PC-3 (cell line): ENCODE data around the gene MRPL20. TPM values are rescaled to one million over a fixed set of nuclear protein-coding genes. Genes with fewer than 3 reads are reported as not detected.
"Not testable (repeated sequence)": the region's sequence is repeated elsewhere in the genome, so short reads cannot be mapped to it uniquely, and the experiment has no call there.

Source experiments
- ATAC-seq: fragments of 200-7000 bp; cut with Tn5 transposase; 2 replicates; pipeline ENCODE4 v1.9.1; 2020; ENCODE audit warnings: mild to moderate bottlenecking, moderate library complexity
- BruUV-seq: library from RNA; stranded (reverse); fragments of 400-500 nt; replicated peaks from 2 replicates; lab custom pipeline; 2021; lab: Mats Ljungman, UMichigan
- CTCF ChIA-PET: fragments of 300-600 bp; sonication (Branson Sonifier 250); formaldehyde crosslinking; loops from one replicate; lab custom pipeline; 2022; ENCODE audit warnings: antibody characterized with exemption; lab: Charles Lee
- POLR2A ChIA-PET: fragments of 300-600 bp; sonication (Branson Sonifier 250); formaldehyde crosslinking; loops from one replicate; lab custom pipeline; 2022; ENCODE audit warnings: antibody characterized with exemption; ENCODE audit not compliant: unreplicated experiment; lab: Charles Lee
- DNase-seq: peaks from one replicate; pipeline ENCODE4 v3.0.0-alpha.2; 2015
- H2AFZ ChIP-seq: fragments of 300-600 bp; sonication (generic); 2 replicates; pipeline ENCODE4 v1.6.0; 2016; ENCODE audit warnings: antibody characterized with exemption, low read length
- H3F3A ChIP-seq: fragments of 300-600 bp; sonication (generic); one replicate; pipeline ENCODE4 v1.6.0; 2017; ENCODE audit warnings: antibody characterized with exemption, low read length, control low read depth, mild to moderate bottlenecking; ENCODE audit not compliant: unreplicated experiment
- H3K27ac ChIP-seq: fragments of 300-600 bp; sonication (generic); 2 replicates; pipeline ENCODE4 v1.5.1; 2016; ENCODE audit warnings: mild to moderate bottlenecking, low read length
- H3K27me3 ChIP-seq: fragments of 300-600 bp; sonication (generic); 2 replicates; pipeline ENCODE4 v1.6.1; 2016; ENCODE audit warnings: low read length, mixed read lengths
- H3K36me3 ChIP-seq: fragments of 300-600 bp; sonication (generic); 2 replicates; pipeline ENCODE4 v1.6.1; 2016; ENCODE audit warnings: low read depth, mixed run types, low read length, mixed read lengths
- H3K4me1 ChIP-seq: fragments of 300-600 bp; sonication (generic); 2 replicates; pipeline ENCODE4 v1.5.1; 2016; ENCODE audit warnings: low read length; ENCODE audit not compliant: insufficient read depth
- H3K4me2 ChIP-seq: fragments of 300-600 bp; sonication (generic); 2 replicates; pipeline ENCODE4 v1.6.0; 2016; ENCODE audit warnings: low read length
- H3K4me3 ChIP-seq: fragments of 300-600 bp; sonication (generic); 2 replicates; pipeline ENCODE4 v1.5.1; 2016; ENCODE audit warnings: mild to moderate bottlenecking, low read length, mixed read lengths
- H3K79me2 ChIP-seq: fragments of 300-600 bp; sonication (generic); 2 replicates; pipeline ENCODE4 v1.6.1; 2017; ENCODE audit warnings: low read length, mixed read lengths
- H3K9ac ChIP-seq: fragments of 300-600 bp; sonication (generic); 2 replicates; pipeline ENCODE4 v1.6.0; 2016; ENCODE audit warnings: mild to moderate bottlenecking, low read length
- H3K9me2 ChIP-seq: fragments of 300-600 bp; sonication (generic); replicated peaks from 2 replicates; pipeline ENCODE4 v1.6.1; 2016; ENCODE audit warnings: mixed run types, low read length, mixed read lengths
- H3K9me3 ChIP-seq: fragments of 300-600 bp; sonication (generic); 2 replicates; pipeline ENCODE4 v1.6.1; 2016; ENCODE audit warnings: low read length, mixed read lengths
- H4K20me1 ChIP-seq: fragments of 300-600 bp; sonication (generic); 2 replicates; pipeline ENCODE4 v1.6.1; 2016; ENCODE audit warnings: low read length, mixed read lengths
- EZH2 ChIP-seq: fragments of 300-600 bp; sonication (generic); IDR thresholded peaks from one replicate; pipeline ENCODE4 v1.6.1; 2017; ENCODE audit warnings: antibody characterized with exemption, mild to moderate bottlenecking, low read length; ENCODE audit not compliant: unreplicated experiment
- EZH2phosphoT487 ChIP-seq: fragments of 300-600 bp; sonication (generic); IDR thresholded peaks from 2 replicates; pipeline ENCODE4 v1.6.1; 2018; ENCODE audit warnings: mild to moderate bottlenecking, antibody characterized with exemption, low read length, borderline replicate concordance
- intact Hi-C: fragments of 100-400 bp; cut with micrococcal nuclease; formaldehyde crosslinking; loops from 2 replicates; pipeline ENCODE4 v1.9.0; 2023
- total RNA-seq: library from RNA; depleted of rRNA; stranded (reverse); fragments of >200 nt; gene quantifications from 2 replicates; pipeline ENCODE4 v1.2.3, GENCODE V29; 2014
- TF ChIP-seq, protein P1 (sequence below): fragments of 300-600 bp; sonication (generic); conservative IDR thresholded peaks from 2 replicates; pipeline ENCODE4 v1.5.1; 2017; ENCODE audit warnings: antibody characterized with exemption, low read depth, mild to moderate bottlenecking, low read length

MRPL20 gene
- total RNA-seq, 1 experiment from 2014 or later: 506 TPM

GRCh38 chr1:1455366-1455884 is 48.3 kb upstream of the MRPL20 start:
- no peaks in the 10 kb centered on the region for H3F3A ChIP-seq
- BruUV-seq: no TSS peak
- no peak overlapping the region for H3K27ac ChIP-seq
- ATAC-seq (no peak), DNase-seq (no peak)
- H3K79me2 ChIP-seq: no peaks in the 10 kb centered on the region
- no peaks in the 10 kb centered on the region for H3K27me3 ChIP-seq
- no peak overlapping the region for H3K4me3 ChIP-seq
- no peaks in the 10 kb centered on the region for H3K36me3 ChIP-seq
- no peak overlapping the region for H2AFZ ChIP-seq
- no peaks in the 10 kb centered on the region for H4K20me1 ChIP-seq
- TF ChIP-seq EZH2: no peak
- TF ChIP-seq, protein P1, sequence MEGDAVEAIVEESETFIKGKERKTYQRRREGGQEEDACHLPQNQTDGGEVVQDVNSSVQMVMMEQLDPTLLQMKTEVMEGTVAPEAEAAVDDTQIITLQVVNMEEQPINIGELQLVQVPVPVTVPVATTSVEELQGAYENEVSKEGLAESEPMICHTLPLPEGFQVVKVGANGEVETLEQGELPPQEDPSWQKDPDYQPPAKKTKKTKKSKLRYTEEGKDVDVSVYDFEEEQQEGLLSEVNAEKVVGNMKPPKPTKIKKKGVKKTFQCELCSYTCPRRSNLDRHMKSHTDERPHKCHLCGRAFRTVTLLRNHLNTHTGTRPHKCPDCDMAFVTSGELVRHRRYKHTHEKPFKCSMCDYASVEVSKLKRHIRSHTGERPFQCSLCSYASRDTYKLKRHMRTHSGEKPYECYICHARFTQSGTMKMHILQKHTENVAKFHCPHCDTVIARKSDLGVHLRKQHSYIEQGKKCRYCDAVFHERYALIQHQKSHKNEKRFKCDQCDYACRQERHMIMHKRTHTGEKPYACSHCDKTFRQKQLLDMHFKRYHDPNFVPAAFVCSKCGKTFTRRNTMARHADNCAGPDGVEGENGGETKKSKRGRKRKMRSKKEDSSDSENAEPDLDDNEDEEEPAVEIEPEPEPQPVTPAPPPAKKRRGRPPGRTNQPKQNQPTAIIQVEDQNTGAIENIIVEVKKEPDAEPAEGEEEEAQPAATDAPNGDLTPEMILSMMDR: no peak
- no peak for TF ChIP-seq EZH2phosphoT487
- H3K4me2 ChIP-seq: no peak overlapping the region
- H3K9me2 ChIP-seq: no peaks in the 10 kb centered on the region
- ChIA-PET CTCF (no interaction called here), POLR2A (no interaction called here)
- no peak overlapping the region for H3K9ac ChIP-seq
- H3K4me1 ChIP-seq: no peaks in the 10 kb centered on the region
- H3K9me3 ChIP-seq: no peaks in the 10 kb centered on the region
- intact Hi-C loops: no loop called here

DNA sequence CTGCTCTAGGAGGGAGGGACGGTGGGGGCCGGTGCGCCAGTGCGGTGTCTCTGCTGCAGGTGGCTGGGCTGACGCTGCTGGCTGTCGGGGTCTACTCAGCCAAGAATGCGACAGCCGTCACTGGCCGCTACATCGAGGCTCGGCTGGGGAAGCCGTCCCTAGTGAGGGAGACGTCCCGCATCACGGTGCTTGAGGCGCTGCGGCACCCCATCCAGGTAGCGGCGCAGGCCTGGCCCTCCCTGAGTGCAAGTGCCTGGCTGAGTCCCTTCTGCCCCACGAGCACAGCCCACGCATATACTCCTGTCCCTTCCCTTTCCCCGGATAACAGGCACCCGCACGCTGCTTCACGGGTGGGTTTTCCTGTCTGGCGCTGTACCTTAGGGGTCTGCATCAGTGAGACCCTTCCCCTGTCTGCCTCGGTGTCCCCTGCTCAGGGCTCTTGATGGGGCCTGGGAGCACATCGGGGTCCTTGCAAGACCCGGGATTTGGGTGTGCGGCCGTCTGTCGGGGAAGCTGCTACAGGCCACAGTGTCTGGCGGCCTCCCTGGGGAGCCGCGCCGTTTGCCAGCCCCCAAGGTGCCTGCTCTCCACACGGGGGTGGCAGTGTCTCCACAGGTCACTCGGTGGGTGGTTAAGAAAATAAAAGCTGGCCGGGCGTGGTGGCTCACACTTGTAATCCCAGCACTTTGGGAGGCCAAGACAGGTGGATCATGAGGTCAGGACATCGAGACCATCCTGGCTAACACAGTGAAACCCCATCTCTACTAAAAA is 47.4 kb upstream of the MRPL20 start:
- H3K4me3 ChIP-seq, H3K9me3 ChIP-seq, H3K36me3 ChIP-seq, CTCF ChIA-PET, H3K9ac ChIP-seq, BruUV-seq, POLR2A ChIA-PET, ATAC-seq, H3K4me2 ChIP-seq, H3K4me1 ChIP-seq, H3F3A ChIP-seq, intact Hi-C loops, H2AFZ ChIP-seq, H3K27ac ChIP-seq, H3K27me3 ChIP-seq, H3K9me2 ChIP-seq, DNase-seq, H4K20me1 ChIP-seq, H3K79me2 ChIP-seq: not testable (repeated sequence)

DNA sequence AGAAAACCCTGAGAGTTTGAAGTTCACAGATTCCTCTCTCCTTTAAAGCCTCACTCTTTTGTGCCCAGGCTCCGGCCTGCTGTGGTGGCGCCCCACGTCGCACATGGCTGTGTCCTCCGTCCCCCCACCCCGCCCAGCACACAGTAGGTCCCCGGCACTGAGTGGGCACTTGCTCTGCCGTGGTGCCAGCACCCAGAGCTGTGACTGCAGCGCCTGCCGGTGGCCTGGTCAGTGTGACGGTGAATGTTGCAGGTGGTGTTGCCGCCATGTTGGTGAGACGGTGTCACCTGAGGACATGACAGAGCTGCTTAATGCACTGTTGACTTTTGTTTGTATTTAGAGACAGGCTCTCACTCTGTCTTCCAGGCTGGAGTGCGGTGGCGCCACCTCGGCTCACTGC is 45.8 kb upstream of the MRPL20 start:
- Histone ChIP-seq H3F3A (no peaks in the 10 kb centered on the region), H3K9ac (no peak overlapping the region), H3K79me2 (no peaks in the 10 kb centered on the region), H2AFZ (no peak overlapping the region), H3K36me3 (no peaks in the 10 kb centered on the region), H3K9me3 (no peaks in the 10 kb centered on the region), H3K4me1 (no peaks in the 10 kb centered on the region), H3K4me3 (no peak overlapping the region), H4K20me1 (no peaks in the 10 kb centered on the region), H3K27ac (no peak overlapping the region), H3K9me2 (no peaks in the 10 kb centered on the region), H3K4me2 (no peak overlapping the region), H3K27me3 (no peaks in the 10 kb centered on the region)
- no TSS peak for BruUV-seq
- ChIA-PET POLR2A (no interaction called here), CTCF (interaction anchor here (0.6 kb wide), 1 partner anchor 27 kb away, joined by 3 read pairs; no protein-coding TSS in a partner anchor)
- ATAC-seq: no peak
- intact Hi-C loops: no loop called here
- DNase-seq: no peak
- no peak for TF ChIP-seq EZH2phosphoT487
- TF ChIP-seq, protein P1: no peak
- TF ChIP-seq EZH2: no peak

DNA sequence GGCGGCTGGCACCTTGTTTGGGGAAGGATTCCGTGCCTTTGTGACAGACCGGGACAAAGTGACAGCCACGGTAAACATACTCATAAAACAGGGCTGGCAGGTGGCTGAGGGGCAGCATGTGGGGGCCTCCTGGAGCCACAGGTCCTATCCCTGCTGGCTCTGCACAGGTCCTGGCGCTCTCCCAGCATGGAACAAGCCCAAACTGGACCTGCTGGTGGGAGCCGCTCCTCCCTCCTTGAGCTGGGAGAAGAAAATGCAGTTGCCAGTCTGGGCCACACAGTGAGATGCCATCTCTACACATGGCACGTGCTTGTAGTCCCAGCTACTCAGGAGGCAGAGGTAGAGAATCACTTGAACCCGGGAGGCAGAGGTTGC is 45.3 kb upstream of the MRPL20 start:
- H3K9me3 ChIP-seq, H3K36me3 ChIP-seq, H3K4me3 ChIP-seq, H3K27ac ChIP-seq, H3K4me2 ChIP-seq, POLR2A ChIA-PET, H3F3A ChIP-seq, intact Hi-C loops, DNase-seq, ATAC-seq, H3K27me3 ChIP-seq, BruUV-seq, H2AFZ ChIP-seq, H3K9ac ChIP-seq, H3K9me2 ChIP-seq, CTCF ChIA-PET, H4K20me1 ChIP-seq, H3K4me1 ChIP-seq, H3K79me2 ChIP-seq: not testable (repeated sequence)
